ENCODE data around the gene TSHZ2. TPM values are rescaled to one million over a fixed set of nuclear protein-coding genes. Genes with fewer than 3 reads are reported as not detected.
"Not testable (repeated sequence)": the region's sequence is repeated elsewhere in the genome, so short reads cannot be mapped to it uniquely, and the experiment has no call there.

Gene TSHZ2
- total RNA-seq, 1 donor from 2014 or later, result 1.2 TPM

DNA sequence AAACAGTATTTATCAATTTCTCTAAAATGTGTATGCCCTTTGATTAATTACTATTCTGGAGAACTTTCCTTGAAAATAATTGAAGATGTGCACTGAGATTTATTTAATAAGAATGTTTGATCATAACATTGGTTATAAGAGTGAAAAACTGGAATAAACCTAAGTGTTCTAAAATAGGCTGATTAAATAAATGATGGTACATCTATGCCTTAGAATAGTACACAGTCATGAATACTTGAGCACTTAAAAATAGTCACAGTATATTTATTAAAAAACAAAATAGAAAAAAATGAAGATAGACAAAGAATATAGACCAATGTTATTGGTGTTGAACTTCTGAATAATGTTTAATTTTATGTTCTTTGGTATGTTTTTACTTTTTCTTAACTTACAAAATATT lies 528.5 kb downstream of the TSHZ2 start:
- Histone ChIP-seq H2AFZ (ENCODE audit: low read depth, low read length) (no peak overlapping the region), H3K4me1 (ENCODE audit: insufficient read depth, low read length) (peaks cover 1% of the 10 kb centered on the region), H3K36me3 (ENCODE audit: insufficient read depth, low read length) (no peaks in the 10 kb centered on the region), H4K20me1 (ENCODE audit: insufficient read depth, low read length) (no peaks in the 10 kb centered on the region), H3K27me3 (ENCODE audit: insufficient read depth, low read length) (no peaks in the 10 kb centered on the region), H3K9me3 (ENCODE audit: insufficient read depth, low read depth, low read length) (no peaks in the 10 kb centered on the region), H3K27ac (ENCODE audit: low read depth, low read length) (no peak overlapping the region), H3K9ac (ENCODE audit: low read length) (no peak overlapping the region), H3K4me2 (ENCODE audit: low read length) (no peak overlapping the region), H3K4me3 (ENCODE audit: insufficient read depth, low read depth, low read length) (no peak overlapping the region), H3K79me2 (ENCODE audit: insufficient read depth, low read length) (no peaks in the 10 kb centered on the region)
- Mint-ChIP-seq H3K9me3 (ENCODE audit: unreplicated experiment) (no peaks in the 10 kb centered on the region), H3K4me1 (ENCODE audit: low read depth, unreplicated experiment) (no peaks in the 10 kb centered on the region), H3K36me3 (ENCODE audit: low read depth, unreplicated experiment) (no peaks in the 10 kb centered on the region), H3K4me3 (ENCODE audit: unreplicated experiment) (no peak overlapping the region), H3K27me3 (ENCODE audit: low read depth, unreplicated experiment) (no peaks in the 10 kb centered on the region), H3K27ac (ENCODE audit: unreplicated experiment) (no peak overlapping the region)
- FAIRE-seq (no peak), DNase-seq (ENCODE audit: low read depth) (no peak)
- no peak for TF ChIP-seq EZH2 (IDR thresholded peaks at IDR 0.05; ENCODE audit: insufficient read depth, low read length)
- TF ChIP-seq CTCF (IDR thresholded peaks at IDR 0.05; ENCODE audit: insufficient read depth, low read depth, low read length), result no peak

- no peaks in the 10 kb centered on the region for H3K36me3 Mint-ChIP-seq (ENCODE audit: low read depth, unreplicated experiment)
- Histone ChIP-seq H3K4me3 (ENCODE audit: insufficient read depth, low read depth, low read length) (no peak overlapping the region), H3K36me3 (ENCODE audit: insufficient read depth, low read length) (no peaks in the 10 kb centered on the region), H2AFZ (ENCODE audit: low read depth, low read length) (no peak overlapping the region), H3K27me3 (ENCODE audit: insufficient read depth, low read length) (no peaks in the 10 kb centered on the region), H3K9ac (ENCODE audit: low read length) (no peak overlapping the region), H4K20me1 (ENCODE audit: insufficient read depth, low read length) (no peaks in the 10 kb centered on the region), H3K4me2 (ENCODE audit: low read length) (no peak overlapping the region), H3K4me1 (ENCODE audit: insufficient read depth, low read length) (no peaks in the 10 kb centered on the region), H3K27ac (ENCODE audit: low read depth, low read length) (no peak overlapping the region), H3K9me3 (ENCODE audit: insufficient read depth, low read depth, low read length) (no peaks in the 10 kb centered on the region), H3K79me2 (ENCODE audit: insufficient read depth, low read length) (no peaks in the 10 kb centered on the region)
- no peaks in the 10 kb centered on the region for H3K9me3 Mint-ChIP-seq (ENCODE audit: unreplicated experiment)
- H3K27ac Mint-ChIP-seq (ENCODE audit: unreplicated experiment), result no peak overlapping the region
- FAIRE-seq (no peak), DNase-seq (ENCODE audit: low read depth) (no peak)
- no peak overlapping the region for H3K4me3 Mint-ChIP-seq (ENCODE audit: unreplicated experiment)
- H3K4me1 Mint-ChIP-seq (ENCODE audit: low read depth, unreplicated experiment), result no peaks in the 10 kb centered on the region
- TF ChIP-seq EZH2 (IDR thresholded peaks at IDR 0.05; ENCODE audit: insufficient read depth, low read length), result no peak
- no peak for TF ChIP-seq CTCF (IDR thresholded peaks at IDR 0.05; ENCODE audit: insufficient read depth, low read depth, low read length)
- no peaks in the 10 kb centered on the region for H3K27me3 Mint-ChIP-seq (ENCODE audit: low read depth, unreplicated experiment)
Observed at GRCh38 chr20:53502820-53503219, 530.7 kb downstream of the TSHZ2 start.

GRCh38 chr20:53503517-53503919 lies 531.4 kb downstream of the TSHZ2 start:
- FAIRE-seq (no peak), DNase-seq (ENCODE audit: low read depth) (no peak)
- H3K9me3 ChIP-seq (ENCODE audit: insufficient read depth, low read depth, low read length), result no peaks in the 10 kb centered on the region
- H3K4me3 Mint-ChIP-seq (ENCODE audit: unreplicated experiment), result no peak overlapping the region
- no peak overlapping the region for H3K9ac ChIP-seq (ENCODE audit: low read length)
- H3K36me3 Mint-ChIP-seq (ENCODE audit: low read depth, unreplicated experiment), result no peaks in the 10 kb centered on the region
- H3K27me3 Mint-ChIP-seq (ENCODE audit: low read depth, unreplicated experiment), result no peaks in the 10 kb centered on the region
- no peaks in the 10 kb centered on the region for H3K36me3 ChIP-seq (ENCODE audit: insufficient read depth, low read length)
- no peak overlapping the region for H3K27ac Mint-ChIP-seq (ENCODE audit: unreplicated experiment)
- H3K4me3 ChIP-seq (ENCODE audit: insufficient read depth, low read depth, low read length), result no peak overlapping the region
- H4K20me1 ChIP-seq (ENCODE audit: insufficient read depth, low read length), result no peaks in the 10 kb centered on the region
- H3K27me3 ChIP-seq (ENCODE audit: insufficient read depth, low read length), result no peaks in the 10 kb centered on the region
- H3K79me2 ChIP-seq (ENCODE audit: insufficient read depth, low read length), result no peaks in the 10 kb centered on the region
- no peak for TF ChIP-seq EZH2 (IDR thresholded peaks at IDR 0.05; ENCODE audit: insufficient read depth, low read length)
- no peak for TF ChIP-seq CTCF (IDR thresholded peaks at IDR 0.05; ENCODE audit: insufficient read depth, low read depth, low read length)
- H3K4me1 Mint-ChIP-seq (ENCODE audit: low read depth, unreplicated experiment), result no peaks in the 10 kb centered on the region
- H2AFZ ChIP-seq (ENCODE audit: low read depth, low read length), result no peak overlapping the region
- no peaks in the 10 kb centered on the region for H3K9me3 Mint-ChIP-seq (ENCODE audit: unreplicated experiment)
- H3K4me2 ChIP-seq (ENCODE audit: low read length), result no peak overlapping the region
- H3K4me1 ChIP-seq (ENCODE audit: insufficient read depth, low read length), result no peaks in the 10 kb centered on the region
- H3K27ac ChIP-seq (ENCODE audit: low read depth, low read length), result no peak overlapping the region

- not testable (repeated sequence) for H3K79me2 ChIP-seq (ENCODE audit: insufficient read depth, low read length); DNase-seq (ENCODE audit: low read depth); H3K27ac ChIP-seq (ENCODE audit: low read depth, low read length); H4K20me1 ChIP-seq (ENCODE audit: insufficient read depth, low read length); H3K36me3 ChIP-seq (ENCODE audit: insufficient read depth, low read length); H3K4me1 ChIP-seq (ENCODE audit: insufficient read depth, low read length); H3K9me3 ChIP-seq (ENCODE audit: insufficient read depth, low read depth, low read length); H2AFZ ChIP-seq (ENCODE audit: low read depth, low read length); H3K36me3 Mint-ChIP-seq (ENCODE audit: low read depth, unreplicated experiment); H3K4me3 ChIP-seq (ENCODE audit: insufficient read depth, low read depth, low read length); H3K9ac ChIP-seq (ENCODE audit: low read length); H3K27me3 ChIP-seq (ENCODE audit: insufficient read depth, low read length); H3K4me1 Mint-ChIP-seq (ENCODE audit: low read depth, unreplicated experiment); H3K27me3 Mint-ChIP-seq (ENCODE audit: low read depth, unreplicated experiment); H3K4me3 Mint-ChIP-seq (ENCODE audit: unreplicated experiment); FAIRE-seq; H3K9me3 Mint-ChIP-seq (ENCODE audit: unreplicated experiment); H3K27ac Mint-ChIP-seq (ENCODE audit: unreplicated experiment); H3K4me2 ChIP-seq (ENCODE audit: low read length)
Observed at GRCh38 chr20:53504106-53504505, 531.9 kb downstream of the TSHZ2 start.

Data from astrocyte (in vitro differentiated cells and primary cell).